AG04449 (cell line): ENCODE results near the gene FAM163A.
"Not testable (repeated sequence)": the region's sequence is repeated elsewhere in the genome, so short reads cannot be mapped to it uniquely, and the experiment has no call there.

Source experiments
- CTCF ChIA-PET: fragments of 350-600 bp; formaldehyde crosslinking; extraction: SDS; loops from one replicate; lab custom pipeline; 2021; ENCODE audit warnings: antibody characterized with exemption; lab: Yijun Ruan, JAX
- POLR2A ChIA-PET: fragments of 400-600, 350-600 bp; formaldehyde crosslinking; extraction: SDS; loops from one replicate; lab custom pipeline; 2020; ENCODE audit warnings: antibody characterized with exemption, inconsistent platforms; lab: Yijun Ruan, JAX
- DNase-seq: peaks from one replicate; pipeline ENCODE4 v3.0.0-alpha.2; 2010; ENCODE audit warnings: low read depth, low spot score
- H3K4me3 ChIP-seq: 2 replicates; pipeline ENCODE4 v1.5.1; 2011; ENCODE audit warnings: low read depth, mild to moderate bottlenecking, control low read depth, low read length
- TF ChIP-seq, protein P1 (sequence below): IDR thresholded peaks from one replicate; pipeline ENCODE4 v1.5.1; 2011; ENCODE audit warnings: mild to moderate bottlenecking, moderate library complexity, low read length, control low read depth, inconsistent platforms; ENCODE audit not compliant: insufficient read depth; ENCODE audit errors: missing control alignments

FAM163A gene

DNA sequence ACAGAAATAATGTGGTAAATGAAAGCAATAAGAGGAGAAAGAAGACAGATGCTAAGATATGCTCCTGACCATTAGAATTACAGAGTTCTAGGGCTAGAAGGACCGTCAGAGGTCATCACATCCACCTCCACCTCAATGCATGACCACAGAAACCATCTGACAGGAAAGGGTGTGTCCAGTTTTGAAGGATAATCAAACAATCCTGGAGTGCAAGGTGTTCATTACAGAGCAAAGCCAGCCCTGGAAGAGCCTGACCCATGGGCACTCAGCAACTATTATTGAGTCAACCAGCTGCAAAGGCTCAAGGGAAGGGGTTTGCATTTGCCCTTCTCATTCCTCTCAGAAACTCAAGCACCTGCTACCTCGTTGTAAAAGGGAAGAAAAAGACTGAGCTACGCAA is 88.1 kb downstream of the FAM163A start:
- POLR2A ChIA-PET = no interaction called here

GRCh38 chr1:179831852-179832699 is 89.0 kb downstream of the FAM163A start:
- TF ChIP-seq, protein P1, sequence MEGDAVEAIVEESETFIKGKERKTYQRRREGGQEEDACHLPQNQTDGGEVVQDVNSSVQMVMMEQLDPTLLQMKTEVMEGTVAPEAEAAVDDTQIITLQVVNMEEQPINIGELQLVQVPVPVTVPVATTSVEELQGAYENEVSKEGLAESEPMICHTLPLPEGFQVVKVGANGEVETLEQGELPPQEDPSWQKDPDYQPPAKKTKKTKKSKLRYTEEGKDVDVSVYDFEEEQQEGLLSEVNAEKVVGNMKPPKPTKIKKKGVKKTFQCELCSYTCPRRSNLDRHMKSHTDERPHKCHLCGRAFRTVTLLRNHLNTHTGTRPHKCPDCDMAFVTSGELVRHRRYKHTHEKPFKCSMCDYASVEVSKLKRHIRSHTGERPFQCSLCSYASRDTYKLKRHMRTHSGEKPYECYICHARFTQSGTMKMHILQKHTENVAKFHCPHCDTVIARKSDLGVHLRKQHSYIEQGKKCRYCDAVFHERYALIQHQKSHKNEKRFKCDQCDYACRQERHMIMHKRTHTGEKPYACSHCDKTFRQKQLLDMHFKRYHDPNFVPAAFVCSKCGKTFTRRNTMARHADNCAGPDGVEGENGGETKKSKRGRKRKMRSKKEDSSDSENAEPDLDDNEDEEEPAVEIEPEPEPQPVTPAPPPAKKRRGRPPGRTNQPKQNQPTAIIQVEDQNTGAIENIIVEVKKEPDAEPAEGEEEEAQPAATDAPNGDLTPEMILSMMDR = no peak
- no peak for DNase-seq
- ChIA-PET POLR2A (no interaction called here), CTCF (interaction anchor here (0.8 to 6.7 kb wide), 7 partner anchors 11 to 22 kb away, joined by 3 to 53 read pairs (median 5); no protein-coding TSS in a partner anchor)
- H3K4me3 ChIP-seq = no peak overlapping the region

More for the DNA sequence above, 88.1 kb downstream of the FAM163A start:
- no peak overlapping the region for H3K4me3 ChIP-seq
- TF ChIP-seq, protein P1 = no peak
- no peak for DNase-seq
- CTCF ChIA-PET = interaction anchor here (0.8 to 6.7 kb wide), 3 partner anchors 10 to 21 kb away, joined by 3 to 53 read pairs (median 3); no protein-coding TSS in a partner anchor

DNA sequence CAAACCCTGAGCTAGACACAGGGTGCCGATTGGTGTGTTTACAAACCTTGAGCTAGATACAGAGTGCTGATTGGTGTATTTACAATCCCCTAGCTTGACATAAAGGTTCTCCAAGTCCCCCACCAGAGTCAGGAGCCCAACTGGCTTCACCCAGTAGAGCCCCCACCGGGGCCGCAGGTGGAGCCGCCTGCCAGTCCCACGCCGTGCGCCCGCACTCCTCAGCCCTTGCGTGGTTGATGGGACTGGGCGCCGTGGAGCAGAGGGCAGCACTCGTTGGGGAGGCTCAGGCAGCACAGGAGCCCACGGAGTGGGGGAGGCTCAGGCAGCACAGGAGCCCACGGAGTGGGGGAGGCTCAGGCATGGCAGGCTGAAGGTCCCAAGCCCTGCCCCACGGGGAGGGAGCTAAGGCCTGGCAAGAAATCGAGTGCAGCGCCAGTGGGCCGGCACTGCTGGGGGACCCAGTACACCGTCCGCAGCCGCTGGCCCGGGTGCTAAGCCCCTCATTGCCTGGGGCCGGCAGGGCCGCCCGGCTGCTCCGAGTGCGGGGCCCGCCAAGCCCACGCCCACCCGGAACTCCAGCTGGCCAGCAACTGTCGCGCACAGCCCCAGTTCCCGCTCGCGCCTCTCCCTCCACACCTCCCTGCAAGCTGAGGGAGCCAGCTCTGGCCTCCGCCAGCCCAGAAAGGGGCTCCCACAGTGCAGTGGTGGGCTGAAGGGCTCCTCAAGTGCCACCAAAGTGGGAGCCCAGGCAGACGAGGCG is 93.8 kb downstream of the FAM163A start:
- H3K4me3 ChIP-seq, POLR2A ChIA-PET, DNase-seq: not testable (repeated sequence)
- CTCF ChIA-PET = interaction anchor here (1.1 to 2.9 kb wide), 2 partner anchors 22 to 29 kb away, joined by 3 to 16 read pairs; no protein-coding TSS in a partner anchor

DNA sequence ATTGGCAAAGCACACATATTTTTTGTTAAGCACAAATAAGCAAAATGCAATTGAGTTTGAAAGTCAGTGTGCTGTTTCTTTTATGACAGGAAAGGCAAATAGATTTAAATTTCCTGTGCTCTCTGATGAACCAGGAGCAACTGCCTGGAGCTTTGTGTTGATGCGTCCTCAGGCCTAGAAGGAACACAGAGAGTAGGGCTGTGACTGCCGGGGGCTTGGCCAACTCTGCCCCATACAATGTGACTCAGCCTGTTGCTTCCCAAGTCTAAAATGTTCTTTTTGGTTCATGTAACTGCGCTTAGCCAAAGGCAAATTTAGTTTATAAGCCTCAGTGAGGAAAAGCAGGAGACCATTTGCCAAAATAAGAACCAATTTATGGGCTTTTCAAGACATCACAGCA is 97.0 kb downstream of the FAM163A start:
- CTCF ChIA-PET = interaction anchor here (2.5 kb wide), 1 partner anchor 26 kb away, joined by 15 read pairs; no protein-coding TSS in a partner anchor
- no peak for DNase-seq
- TF ChIP-seq, protein P1 = no peak
- no peak overlapping the region for H3K4me3 ChIP-seq
- POLR2A ChIA-PET = no interaction called here

DNA sequence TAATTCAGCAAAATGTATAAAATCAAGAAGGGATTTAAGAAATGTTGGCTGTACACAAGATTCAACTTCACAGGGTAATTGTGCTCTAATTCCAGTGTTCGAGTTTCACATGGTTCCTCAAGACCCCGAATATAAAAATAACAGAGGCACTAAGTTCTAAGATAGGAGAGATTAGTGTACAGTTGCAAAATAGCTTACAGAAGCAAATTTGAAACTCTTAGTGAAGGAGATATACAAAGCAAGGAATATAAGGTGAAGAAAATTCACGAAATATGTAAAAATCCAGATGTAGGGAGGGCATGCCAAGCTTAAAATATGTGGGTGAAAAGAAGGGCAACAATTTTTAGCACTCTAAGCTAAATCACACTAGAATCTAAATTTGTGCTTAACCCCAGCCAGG is 105.1 kb downstream of the FAM163A start:
- CTCF ChIA-PET = interaction anchor here (1.3 to 2.2 kb wide), 3 partner anchors 19 to 38 kb away, joined by 4 to 6 read pairs (median 4); no protein-coding TSS in a partner anchor
- no peak for DNase-seq
- no peak overlapping the region for H3K4me3 ChIP-seq
- TF ChIP-seq, protein P1 = no peak
- POLR2A ChIA-PET = no interaction called here

DNA sequence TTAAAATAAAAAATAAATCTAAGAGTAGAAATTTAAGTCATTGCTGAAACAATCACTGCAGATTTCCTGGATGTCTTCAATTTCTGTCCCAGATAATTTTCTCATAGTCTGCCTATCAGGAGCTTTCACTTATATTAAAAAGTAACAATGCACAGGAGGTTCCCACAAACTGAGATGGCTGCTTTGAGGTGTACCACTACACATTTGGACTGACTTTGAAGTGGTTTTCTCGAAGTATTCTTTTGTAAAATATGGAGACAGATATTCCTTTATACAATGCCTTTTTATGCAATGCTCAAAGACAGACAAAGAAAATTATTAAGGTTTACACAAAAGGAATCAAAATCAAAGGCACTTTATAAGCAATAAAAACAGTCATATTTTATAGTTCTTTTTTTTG is 110.0 kb downstream of the FAM163A start:
- H3K4me3 ChIP-seq = no peak overlapping the region
- no peak for DNase-seq
- TF ChIP-seq, protein P1 = no peak
- CTCF ChIA-PET = interaction anchor here (0.8 to 3.1 kb wide), 8 partner anchors 12 to 317 kb away, joined by 3 to 16 read pairs (median 4); no protein-coding TSS in a partner anchor
- POLR2A ChIA-PET = no interaction called here

DNA sequence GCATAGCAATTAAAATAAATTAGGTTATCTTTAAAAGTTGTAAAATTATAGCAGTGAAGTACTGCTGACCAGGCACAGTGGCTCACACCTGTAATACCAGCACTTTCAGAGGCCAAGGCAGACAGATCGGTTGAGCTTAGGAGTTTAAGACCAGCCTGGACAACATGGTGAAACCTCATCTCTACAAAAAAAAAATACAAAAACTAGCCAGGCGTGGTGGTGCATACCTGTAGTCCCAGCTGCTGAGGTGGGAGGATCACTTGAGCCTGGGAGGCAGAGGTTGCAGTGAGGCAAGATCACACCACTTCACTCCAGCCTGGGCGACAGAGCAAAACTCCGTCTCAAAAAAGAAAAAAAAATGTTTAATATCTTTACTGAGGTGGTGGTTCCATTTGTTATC is 112.7 kb downstream of the FAM163A start:
- POLR2A ChIA-PET, DNase-seq, H3K4me3 ChIP-seq: not testable (repeated sequence)
- CTCF ChIA-PET = interaction anchor here (1.0 kb wide), 1 partner anchor 12 kb away, joined by 3 read pairs; no protein-coding TSS in a partner anchor
